ENCODE results near the gene RABGAP1L.
"Not testable (repeated sequence)": the region's sequence is repeated elsewhere in the genome, so short reads cannot be mapped to it uniquely, and the experiment has no call there.

RABGAP1L gene

DNA sequence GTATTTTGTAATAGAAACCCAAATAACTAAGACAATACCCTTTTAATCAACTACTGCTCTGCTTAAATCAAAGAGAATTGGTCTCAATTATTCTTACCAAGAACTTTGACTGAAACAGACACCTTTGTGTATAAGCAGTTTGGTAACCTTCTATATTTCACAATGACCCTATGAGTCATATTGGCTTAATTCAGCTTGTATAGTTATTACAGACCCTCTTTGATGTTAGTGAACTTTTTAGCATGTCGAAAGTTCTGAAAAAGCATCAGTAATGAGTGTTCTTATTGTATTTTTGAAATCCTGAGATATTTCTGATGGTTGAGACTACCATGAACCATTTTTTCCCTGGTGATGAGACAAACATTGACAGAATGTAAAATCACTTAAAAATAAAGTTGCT is 43.3 kb upstream of the RABGAP1L start:
- Mint-ChIP-seq H3K36me3 (ENCODE audit: low read depth) (no peaks in the 10 kb centered on the region), H3K4me1 (peaks cover 18% of the 10 kb centered on the region), H3K9me3 (no peaks in the 10 kb centered on the region), H3K27ac (no peak overlapping the region), H3K4me3 (no peak overlapping the region), H3K27me3 (ENCODE audit: low read depth, poor library complexity) (peaks cover 3% of the 10 kb centered on the region)
- TF ChIP-seq, protein P1, sequence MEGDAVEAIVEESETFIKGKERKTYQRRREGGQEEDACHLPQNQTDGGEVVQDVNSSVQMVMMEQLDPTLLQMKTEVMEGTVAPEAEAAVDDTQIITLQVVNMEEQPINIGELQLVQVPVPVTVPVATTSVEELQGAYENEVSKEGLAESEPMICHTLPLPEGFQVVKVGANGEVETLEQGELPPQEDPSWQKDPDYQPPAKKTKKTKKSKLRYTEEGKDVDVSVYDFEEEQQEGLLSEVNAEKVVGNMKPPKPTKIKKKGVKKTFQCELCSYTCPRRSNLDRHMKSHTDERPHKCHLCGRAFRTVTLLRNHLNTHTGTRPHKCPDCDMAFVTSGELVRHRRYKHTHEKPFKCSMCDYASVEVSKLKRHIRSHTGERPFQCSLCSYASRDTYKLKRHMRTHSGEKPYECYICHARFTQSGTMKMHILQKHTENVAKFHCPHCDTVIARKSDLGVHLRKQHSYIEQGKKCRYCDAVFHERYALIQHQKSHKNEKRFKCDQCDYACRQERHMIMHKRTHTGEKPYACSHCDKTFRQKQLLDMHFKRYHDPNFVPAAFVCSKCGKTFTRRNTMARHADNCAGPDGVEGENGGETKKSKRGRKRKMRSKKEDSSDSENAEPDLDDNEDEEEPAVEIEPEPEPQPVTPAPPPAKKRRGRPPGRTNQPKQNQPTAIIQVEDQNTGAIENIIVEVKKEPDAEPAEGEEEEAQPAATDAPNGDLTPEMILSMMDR (IDR thresholded peaks at IDR 0.05) = no peak
- DNase-seq = no peak

DNA sequence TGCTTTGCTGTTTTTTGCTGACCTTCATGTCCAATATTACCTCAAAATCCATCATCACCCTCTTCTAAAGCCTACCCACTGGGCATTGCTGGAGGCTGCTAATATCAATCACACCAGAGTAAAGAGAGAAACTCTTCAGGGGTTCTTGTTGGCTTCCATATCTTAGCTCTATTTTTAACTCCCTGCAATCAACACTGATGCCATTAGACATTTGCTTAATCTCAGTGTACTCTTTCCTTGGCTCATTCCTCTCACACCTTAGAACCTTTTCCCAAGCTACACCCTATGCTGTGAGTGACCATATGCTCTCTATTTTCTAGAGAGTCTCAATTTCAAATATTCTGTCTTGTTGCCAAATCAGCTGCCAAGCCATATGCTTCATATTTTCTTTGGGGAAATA is 40.6 kb upstream of the RABGAP1L start:
- Mint-ChIP-seq H3K27ac (no peak overlapping the region), H3K36me3 (ENCODE audit: low read depth) (no peaks in the 10 kb centered on the region), H3K4me1 (peaks cover 6% of the 10 kb centered on the region), H3K27me3 (ENCODE audit: low read depth, poor library complexity) (peaks cover 11% of the 10 kb centered on the region), H3K9me3 (peaks cover 2% of the 10 kb centered on the region), H3K4me3 (no peak overlapping the region)
- TF ChIP-seq, protein P1 (IDR thresholded peaks at IDR 0.05) = no peak
- no peak for DNase-seq

DNA sequence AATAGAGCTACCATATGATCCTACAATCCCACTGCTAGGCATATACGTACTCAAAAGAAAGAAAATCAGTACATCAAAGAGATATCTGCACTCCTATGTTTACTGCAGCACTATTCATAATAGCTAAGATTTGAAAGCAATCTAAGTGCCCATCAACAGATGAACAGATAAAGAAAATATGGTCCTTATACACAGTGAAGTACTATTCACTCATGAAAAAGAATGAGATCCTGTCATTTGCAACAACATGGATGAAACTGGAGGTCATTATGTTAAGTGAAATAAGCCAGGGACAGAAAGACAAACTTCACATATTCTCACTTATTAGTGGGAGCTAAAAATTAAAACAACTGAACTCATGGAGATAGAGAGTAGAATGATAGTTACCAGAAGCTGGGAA is 37.0 kb upstream of the RABGAP1L start:
- H3K36me3 Mint-ChIP-seq (ENCODE audit: low read depth); H3K4me1 Mint-ChIP-seq; DNase-seq; H3K27ac Mint-ChIP-seq; H3K4me3 Mint-ChIP-seq: not testable (repeated sequence)
- Mint-ChIP-seq H3K9me3 (peaks cover 32% of the 10 kb centered on the region), H3K27me3 (ENCODE audit: low read depth, poor library complexity) (peaks cover 12% of the 10 kb centered on the region)

DNA sequence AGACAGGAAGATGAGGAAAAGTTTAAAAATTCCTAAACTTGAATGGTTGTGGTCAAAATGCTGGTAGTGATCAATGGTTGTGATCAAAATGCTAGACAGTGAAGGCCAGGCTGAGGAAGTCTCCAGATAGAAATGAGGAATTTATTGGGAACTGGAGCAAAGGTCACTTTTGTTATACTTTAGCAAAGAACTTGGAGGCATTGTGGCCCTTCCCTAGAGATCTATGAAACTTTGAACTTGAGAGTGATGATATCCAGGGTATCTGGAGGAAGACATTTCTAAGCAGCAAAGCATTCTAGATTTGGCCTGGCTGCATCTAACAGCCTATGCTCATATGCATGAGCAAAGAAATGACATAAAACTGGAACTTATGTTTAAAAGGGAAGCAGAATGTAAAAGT is 35.5 kb upstream of the RABGAP1L start:
- no peak for DNase-seq
- Mint-ChIP-seq H3K36me3 (ENCODE audit: low read depth) (no peaks in the 10 kb centered on the region), H3K4me3 (no peak overlapping the region), H3K4me1 (no peaks in the 10 kb centered on the region), H3K27ac (no peak overlapping the region), H3K9me3 (peaks cover 39% of the 10 kb centered on the region), H3K27me3 (ENCODE audit: low read depth, poor library complexity) (peaks cover 16% of the 10 kb centered on the region)
- TF ChIP-seq, protein P1 (IDR thresholded peaks at IDR 0.05) = no peak

DNA sequence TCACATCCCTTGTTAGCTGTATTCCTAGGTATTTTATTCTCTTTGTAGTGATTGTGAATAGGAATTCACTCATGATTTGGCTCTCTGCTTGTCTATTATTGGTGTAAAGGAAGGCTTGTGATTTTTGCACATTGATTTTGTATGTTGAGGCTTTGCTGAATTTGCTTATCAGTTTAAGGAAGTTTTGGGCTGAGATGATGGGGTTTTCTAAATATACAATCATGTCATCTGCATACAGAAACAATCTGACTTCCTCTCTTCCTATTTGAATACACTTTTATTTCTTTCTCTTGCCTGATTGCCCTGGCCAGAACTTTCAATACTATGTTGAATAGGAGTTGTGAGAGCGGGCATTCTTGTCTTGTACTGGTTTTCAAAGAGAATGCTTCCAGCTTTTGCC is 32.1 kb upstream of the RABGAP1L start:
- not testable (repeated sequence) for DNase-seq; H3K4me1 Mint-ChIP-seq; H3K36me3 Mint-ChIP-seq (ENCODE audit: low read depth); H3K4me3 Mint-ChIP-seq; H3K27me3 Mint-ChIP-seq (ENCODE audit: low read depth, poor library complexity); H3K27ac Mint-ChIP-seq
- H3K9me3 Mint-ChIP-seq = peaks cover 58% of the 10 kb centered on the region

DNA sequence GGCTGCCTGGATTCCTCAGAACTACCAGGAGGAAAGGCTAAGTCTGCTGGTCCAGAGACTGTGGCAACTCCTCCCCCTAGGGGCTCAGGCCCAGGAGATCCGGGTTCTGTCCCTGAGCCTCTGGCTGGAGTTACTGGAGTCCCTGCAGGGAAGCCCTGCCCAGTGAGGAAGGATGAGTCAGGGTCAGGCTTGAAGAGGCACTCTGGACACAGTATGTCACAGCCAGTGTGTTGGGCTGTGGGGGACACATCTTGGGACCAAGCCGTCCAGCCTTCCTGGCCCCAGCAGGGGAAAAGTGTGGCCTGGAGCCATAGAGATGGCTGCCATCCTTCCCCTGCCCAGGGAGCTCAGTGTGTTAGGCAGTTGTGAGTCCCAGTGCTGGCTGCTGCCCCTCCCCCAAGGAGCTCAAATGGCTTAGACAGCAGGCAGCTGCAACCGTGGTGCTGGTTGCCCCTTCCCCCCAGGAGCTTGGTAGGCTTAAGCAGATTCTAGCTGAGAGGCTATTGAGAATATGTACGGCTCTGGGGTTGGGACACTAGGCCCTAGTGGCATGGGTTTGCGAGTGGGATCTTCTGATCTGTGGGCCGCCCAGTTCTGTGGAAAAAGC is 28.2 kb upstream of the RABGAP1L start:
- Mint-ChIP-seq H3K9me3 (peaks cover 38% of the 10 kb centered on the region), H3K4me3 (no peak overlapping the region), H3K36me3 (ENCODE audit: low read depth) (no peaks in the 10 kb centered on the region), H3K4me1 (peaks cover 11% of the 10 kb centered on the region), H3K27ac (no peak overlapping the region), H3K27me3 (ENCODE audit: low read depth, poor library complexity) (peaks cover 3% of the 10 kb centered on the region)
- TF ChIP-seq, protein P1 (IDR thresholded peaks at IDR 0.05) = no peak
- DNase-seq = no peak

DNA sequence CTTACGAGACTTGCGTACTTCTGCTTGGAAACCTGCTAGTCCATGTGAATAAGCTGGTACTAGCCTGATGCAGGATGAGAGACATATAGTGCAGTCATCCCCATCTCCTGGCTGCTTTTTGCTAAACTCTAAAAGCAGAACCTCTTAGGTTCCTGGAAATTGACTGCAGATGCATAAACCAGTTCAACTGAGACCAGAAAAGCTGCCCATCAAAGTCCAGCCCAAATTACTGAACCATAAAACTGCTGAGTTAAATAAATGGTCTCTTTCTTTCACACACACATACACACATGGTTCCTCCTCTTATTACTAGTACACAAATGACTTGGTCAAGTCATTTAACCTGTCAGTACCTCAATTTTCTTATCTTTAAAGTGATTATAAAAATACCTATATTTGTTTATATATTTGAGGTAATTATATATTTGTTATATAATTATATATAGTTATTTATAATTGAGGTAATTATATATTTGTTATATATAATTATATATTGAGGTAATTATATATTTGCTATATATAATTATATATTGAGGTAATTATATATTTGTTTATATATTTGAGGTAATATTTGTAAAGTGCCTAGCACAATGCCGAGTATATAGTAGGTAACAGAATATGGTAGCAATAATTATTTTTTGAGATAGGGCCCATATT is 25.2 kb upstream of the RABGAP1L start:
- Mint-ChIP-seq H3K27me3 (ENCODE audit: low read depth, poor library complexity) (no peaks in the 10 kb centered on the region), H3K4me1 (peaks cover 11% of the 10 kb centered on the region), H3K4me3 (no peak overlapping the region), H3K27ac (no peak overlapping the region), H3K9me3 (peaks cover 16% of the 10 kb centered on the region), H3K36me3 (ENCODE audit: low read depth) (no peaks in the 10 kb centered on the region)
- DNase-seq = no peak
- TF ChIP-seq, protein P1 (IDR thresholded peaks at IDR 0.05) = no peak
